ENCODE data around the gene HMGN3.

- TF ChIP-seq POLR2A (IDR thresholded peaks at IDR 0.05) = no peak
- TF ChIP-seq CTCF (IDR thresholded peaks at IDR 0.05) = no peak
Observed at GRCh38 chr6:79240509-79240908, 6.0 kb upstream of the HMGN3 start.
